Activated T-cell treated with anti-CD3 and anti-CD28 coated beads for 24 hours (primary cell): ENCODE measurements around the gene UTP20.
"Not testable (repeated sequence)": the region's sequence is repeated elsewhere in the genome, so short reads cannot be mapped to it uniquely, and the experiment has no call there.

Experiments used
- DNase-seq: peaks from one replicate; pipeline ENCODE4 v3.0.0-alpha.2; 2020; ENCODE audit warnings: low read depth

The UTP20 gene

GRCh38 chr12:101327546-101327945 lies 47.6 kb downstream of the UTP20 start:
- DNase-seq = no peak

DNA sequence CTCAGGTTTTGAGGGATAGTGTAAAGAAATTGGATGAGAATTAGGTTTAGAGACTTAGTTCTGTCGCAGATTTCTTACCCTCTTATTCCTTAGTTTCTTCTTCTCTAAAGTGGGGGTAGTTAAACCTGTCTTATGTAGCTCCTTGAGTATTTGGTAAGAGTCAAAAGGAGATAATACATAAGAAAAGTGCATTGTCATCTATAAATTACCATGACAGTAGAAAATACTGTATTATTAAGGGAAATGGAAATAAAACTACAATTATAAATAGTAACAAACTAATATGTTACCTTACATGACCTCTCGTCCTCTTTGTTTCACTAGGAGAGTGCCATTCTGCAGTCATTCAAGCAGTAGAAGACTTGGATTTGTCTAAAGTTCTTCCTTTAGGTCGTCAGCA lies 49.0 kb downstream of the UTP20 start:
- DNase-seq = no peak

DNA sequence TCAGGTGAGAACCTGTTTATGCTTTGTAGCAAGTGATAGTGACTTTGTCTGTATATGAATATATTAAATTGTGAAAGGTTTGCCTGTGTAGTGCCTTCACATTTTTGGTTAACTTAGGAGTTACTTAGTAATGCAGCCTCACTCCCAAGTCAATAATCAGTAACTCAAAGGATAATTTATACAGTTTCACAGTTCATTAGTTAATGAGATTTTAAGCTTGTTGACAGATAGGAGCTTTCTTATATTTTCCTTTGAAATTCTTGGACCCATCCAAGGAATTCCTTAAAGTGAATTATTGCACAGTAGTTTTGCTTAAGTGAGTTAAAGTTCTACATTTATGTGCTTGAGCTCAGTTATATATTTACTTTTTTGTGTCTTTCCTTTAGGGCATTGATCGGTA lies 50.7 kb downstream of the UTP20 start:
- no peak for DNase-seq

GRCh38 chr12:101336437-101336836 lies 56.5 kb downstream of the UTP20 start:
- DNase-seq = no peak

- DNase-seq = no peak
These were observed 58.2 kb downstream of the UTP20 start for GRCh38 chr12:101338087-101338486.

- DNase-seq = no peak
These were observed 64.0 kb downstream of the UTP20 start for GRCh38 chr12:101343893-101344292.

DNA sequence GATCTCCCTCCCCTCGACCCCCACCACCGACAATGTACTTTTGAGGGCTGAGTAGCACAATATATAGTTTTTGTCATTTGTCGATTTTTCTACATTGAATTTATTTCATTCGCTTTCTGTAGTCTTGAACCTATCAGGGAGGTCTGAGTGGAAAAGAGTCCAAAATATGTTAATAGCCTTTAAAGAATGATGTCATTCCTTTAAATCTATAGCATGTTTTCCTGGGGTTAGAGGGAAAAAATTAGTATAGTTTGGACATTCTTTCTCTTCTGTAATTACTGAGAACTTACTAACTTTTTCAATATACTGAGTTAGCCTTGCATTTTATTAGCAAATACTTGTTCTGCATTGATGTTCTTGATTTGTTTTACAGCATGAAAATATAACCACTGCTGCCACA lies 71.8 kb downstream of the UTP20 start:
- DNase-seq = no peak

DNA sequence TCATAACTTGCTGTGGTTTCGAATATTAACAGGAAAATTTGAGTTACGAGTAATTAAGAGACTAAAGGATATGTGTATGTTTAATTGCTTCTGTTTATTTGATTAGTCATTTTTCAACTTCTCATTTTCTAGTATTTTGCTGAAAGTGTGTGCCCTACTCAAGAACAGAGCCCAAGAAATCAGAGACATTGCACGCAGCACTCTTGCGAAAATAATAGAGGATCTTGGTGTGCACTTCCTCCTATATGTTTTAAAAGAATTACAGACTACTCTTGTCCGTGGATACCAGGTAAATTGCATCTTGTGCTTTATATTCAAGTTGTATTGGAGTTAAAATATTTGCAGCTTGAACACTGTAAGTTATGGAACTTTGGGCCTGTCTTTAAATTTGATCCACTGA lies 76.9 kb downstream of the UTP20 start:
- no peak for DNase-seq

GRCh38 chr12:101361455-101361854 lies 81.5 kb downstream of the UTP20 start:
- DNase-seq = no peak

- no peak for DNase-seq
These were observed 88.1 kb downstream of the UTP20 start for GRCh38 chr12:101368016-101368415.

DNA sequence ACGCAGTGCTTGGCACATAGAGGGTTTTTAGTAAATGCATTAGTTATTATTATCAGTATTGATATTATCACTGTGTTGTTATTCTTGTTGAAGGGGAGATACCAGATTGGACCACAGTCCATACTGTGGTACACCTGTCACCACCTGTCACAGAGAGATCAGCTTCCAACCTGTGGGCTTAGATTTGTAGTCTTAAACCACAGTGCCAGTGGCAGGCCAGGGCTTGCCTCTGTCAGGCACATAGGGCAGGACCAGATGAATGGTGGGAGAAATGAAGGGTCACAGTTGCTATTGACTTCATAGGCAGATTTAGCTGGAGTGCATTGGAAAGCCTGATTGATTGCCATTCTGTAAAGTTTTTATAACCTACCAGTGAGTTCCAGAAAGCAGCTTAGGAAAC lies 92.5 kb downstream of the UTP20 start:
- no peak for DNase-seq

- DNase-seq = no peak
These were observed 95.7 kb downstream of the UTP20 start for GRCh38 chr12:101375573-101375972.

DNA sequence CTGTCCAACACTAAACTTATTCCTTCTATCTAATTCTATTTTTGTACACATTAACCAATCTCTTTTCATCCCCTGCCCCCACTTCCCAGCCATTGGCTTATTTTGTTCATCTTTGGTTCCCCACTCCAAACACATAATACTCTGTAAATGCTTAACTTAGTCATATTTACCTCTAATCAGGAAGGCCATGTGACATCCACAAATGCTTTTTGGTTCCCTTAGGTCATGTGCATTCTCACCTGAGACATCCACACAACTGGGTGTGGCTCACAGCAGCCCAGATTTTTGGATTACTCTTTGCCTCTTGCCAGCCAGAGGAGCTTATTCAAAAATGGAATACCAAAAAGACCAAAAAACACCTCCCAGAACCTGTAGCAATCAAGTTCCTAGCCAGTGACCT lies 99.2 kb downstream of the UTP20 start:
- DNase-seq = no peak

DNA sequence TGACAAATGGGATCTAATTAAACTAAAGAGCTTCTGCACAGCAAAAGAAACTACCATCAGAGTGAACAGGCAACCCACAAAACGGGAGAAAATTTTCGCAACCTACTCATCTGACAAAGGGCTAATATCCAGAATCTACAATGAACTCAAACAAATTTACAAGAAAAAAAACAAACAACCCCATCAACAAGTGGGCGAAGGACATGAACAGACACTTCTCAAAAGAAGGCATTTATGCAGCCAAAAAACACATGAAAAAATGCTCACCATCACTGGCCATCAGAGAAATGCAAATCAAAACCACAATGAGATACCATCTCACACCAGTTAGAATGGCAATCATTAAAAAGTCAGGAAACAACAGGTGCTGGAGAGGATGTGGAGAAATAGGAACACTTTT lies 111.3 kb downstream of the UTP20 start:
- not testable (repeated sequence) for DNase-seq

DNA sequence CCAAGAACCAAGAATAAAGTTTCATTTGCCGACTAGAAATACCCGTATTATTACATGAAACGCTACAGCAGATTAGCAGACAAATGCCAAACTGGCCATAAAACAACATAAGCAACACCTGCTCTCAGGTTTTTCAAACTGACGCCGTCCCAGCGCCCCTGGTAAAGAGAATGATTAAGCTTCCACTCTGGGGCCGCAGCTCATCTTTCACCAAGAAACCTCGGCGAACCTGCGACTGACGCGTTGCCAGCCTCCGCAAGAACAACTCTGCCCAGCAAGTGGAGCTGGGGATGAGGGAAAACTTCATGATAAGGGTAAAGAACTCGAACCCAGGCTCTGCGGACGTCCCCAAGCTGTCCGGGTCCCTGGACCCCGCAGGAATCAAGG lies 127.1 kb downstream of the UTP20 start:
- DNase-seq = peak; percentile 16

DNA sequence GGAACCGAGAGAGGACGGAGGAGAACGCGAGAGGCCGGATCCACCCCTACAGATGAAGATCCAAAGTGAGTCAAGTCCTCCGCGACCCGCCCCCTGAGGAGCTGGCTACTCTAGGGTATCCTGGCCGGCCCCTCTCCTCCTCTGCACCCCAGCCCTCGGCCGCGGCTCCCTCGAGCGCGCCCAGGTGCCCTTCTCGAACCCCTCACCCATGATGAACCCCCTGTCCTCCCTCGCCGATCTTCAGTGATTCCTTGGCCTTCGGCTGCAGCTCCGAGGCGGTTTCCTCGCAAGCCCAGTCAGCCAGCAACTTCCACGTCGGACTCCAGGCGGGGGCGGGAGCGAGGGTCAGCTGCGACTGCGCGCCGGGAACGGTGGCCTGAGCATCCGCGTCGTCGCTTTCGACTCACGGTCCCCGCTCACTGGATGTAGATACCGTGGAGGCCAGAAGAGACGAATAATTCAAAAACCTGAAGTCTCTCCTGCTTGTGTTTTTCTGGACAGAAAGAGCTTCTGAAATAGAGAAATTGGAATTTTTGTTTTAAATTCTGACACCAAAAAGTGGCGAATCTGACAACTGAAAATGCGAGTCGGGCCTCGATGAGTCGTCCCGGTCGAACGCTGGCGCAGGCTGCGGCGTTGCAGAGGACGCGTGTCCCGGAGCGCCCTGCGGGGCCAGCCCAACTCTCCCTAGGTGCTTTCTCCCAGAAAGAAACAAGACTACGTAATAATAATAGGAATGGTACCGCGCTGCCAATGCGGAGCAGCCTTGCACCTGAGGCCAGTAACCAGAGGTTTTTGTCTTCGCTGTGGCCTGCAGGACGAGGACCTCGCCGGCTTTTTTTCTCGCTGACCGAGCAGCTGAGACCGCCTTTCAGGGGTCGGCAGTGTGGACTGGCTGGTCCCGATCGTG lies 127.8 kb downstream of the UTP20 start, which contains the start of gene ARL1:
Gene ARL1, minus strand, starts transcription at position 337 of the 910 bp plus-strand sequence. Its CDS starts 127 bp downstream, at position 210.
- peak; percentile 80 for DNase-seq

- DNase-seq = not testable (repeated sequence)
These were observed 130.3 kb downstream of the UTP20 start for GRCh38 chr12:101410169-101410568.

DNA sequence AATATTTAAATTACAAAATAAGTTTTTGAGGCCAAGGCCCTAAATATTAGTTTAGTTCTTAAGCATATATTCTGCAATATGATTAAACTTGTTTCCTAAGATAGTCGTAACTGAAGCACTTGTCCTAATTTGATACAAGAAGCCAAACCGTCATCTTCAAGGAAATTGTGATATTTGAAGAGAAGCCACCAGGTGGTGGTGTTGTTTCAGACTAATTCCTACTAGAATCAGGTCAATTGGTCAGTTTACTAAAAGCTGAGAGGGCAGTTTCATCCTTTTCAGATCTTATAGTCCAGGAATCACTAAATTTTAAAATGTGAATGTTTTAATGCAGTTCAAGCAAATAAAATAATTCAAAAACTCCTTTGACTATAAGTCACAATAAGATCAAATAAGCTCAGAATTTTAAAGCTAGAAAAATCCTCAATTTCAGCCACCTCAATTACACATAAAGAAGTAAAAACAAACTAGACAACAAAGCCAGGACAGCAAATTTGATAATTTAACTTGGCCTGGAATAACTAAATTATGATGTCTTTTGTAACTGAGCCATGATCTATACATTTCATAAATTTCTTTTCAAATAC lies 134.7 kb downstream of the UTP20 start:
- DNase-seq = no peak

DNA sequence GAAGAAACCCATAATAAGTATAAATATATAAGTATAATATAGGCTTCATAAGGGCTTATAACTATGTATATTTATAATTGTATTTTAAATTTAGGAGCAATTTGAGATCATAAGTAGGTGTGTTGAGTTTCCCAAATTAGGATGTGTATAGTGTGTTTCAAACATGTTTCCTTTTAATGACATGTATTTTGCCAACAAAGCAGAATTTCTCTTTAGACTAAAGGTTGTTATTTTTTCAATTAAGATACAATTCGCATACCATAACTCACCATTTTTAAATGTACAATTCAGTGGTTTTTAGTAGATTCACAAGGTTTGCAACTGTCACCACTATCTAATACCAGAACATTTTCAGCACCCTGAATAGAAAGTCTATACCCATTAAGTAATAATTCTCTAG lies 135.3 kb downstream of the UTP20 start:
- DNase-seq = no peak

- DNase-seq = not testable (repeated sequence)
These were observed 142.2 kb downstream of the UTP20 start for GRCh38 chr12:101422066-101422465.

DNA sequence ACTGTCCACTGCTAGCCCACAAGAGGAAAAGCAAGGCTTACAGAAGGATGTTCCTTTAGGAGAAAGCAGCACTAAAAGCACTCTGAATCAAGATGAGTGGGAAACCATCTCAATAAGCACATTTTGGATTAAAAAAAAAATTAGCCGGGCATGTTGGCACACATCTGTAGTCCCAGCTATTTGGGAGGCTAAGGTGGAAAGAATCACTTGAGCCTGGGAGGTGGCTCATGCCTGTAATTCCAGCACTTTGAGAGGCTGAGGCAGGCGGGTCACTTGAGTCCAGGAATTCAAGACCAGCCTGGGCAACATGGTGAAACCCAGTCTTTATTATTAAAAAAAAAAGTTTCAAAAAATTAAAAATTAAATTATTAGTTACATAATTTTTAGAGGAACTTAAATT lies 144.7 kb downstream of the UTP20 start:
- DNase-seq = no peak

- DNase-seq = no peak
These were observed 150.6 kb downstream of the UTP20 start for GRCh38 chr12:101430456-101430855.

DNA sequence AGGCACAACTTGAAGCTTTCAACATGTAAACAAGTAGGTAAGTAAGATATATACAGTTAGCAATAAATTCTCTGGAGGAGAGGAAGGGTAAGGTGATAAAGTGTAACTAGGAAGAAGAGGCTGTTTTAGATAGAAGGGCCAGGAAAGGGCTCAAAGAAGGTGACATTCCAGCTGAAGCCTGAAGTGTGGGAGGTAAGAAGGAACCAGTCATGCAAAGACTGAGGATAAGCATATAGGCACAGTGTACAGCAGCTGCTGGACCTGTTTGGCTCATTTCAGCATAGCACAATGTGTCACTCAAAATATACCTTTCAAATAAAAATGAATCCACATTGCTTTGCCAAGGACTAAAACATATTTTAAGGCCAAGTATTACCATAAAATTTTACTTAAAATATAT lies 156.2 kb downstream of the UTP20 start:
- DNase-seq = no peak
